GM12891 (cell line): Measurements from ENCODE around the gene IQGAP3.

ENCODE experiments used
- POLR2A ChIP-seq: IDR thresholded peaks from 2 replicates; pipeline ENCODE4 v1.6.1; 2011; ENCODE audit warnings: low read depth, low read length, control low read depth
- POLR2AphosphoS5 ChIP-seq: IDR thresholded peaks from 2 replicates; pipeline ENCODE4 v1.6.1; 2011; ENCODE audit warnings: low read depth, low read length, control low read depth
- POU2F2 ChIP-seq: IDR thresholded peaks from 2 replicates; pipeline ENCODE4 v1.6.1; 2011; ENCODE audit warnings: low read depth, mild to moderate bottlenecking, control low read depth, low read length, moderate library complexity
- SPI1 ChIP-seq: IDR thresholded peaks from 2 replicates; pipeline ENCODE4 v1.6.1; 2011; ENCODE audit warnings: low read depth, low read length, control low read depth
- TAF1 ChIP-seq: IDR thresholded peaks from 2 replicates; pipeline ENCODE4 v1.6.1; 2011; ENCODE audit warnings: low read depth, low read length, control low read depth

DNA sequence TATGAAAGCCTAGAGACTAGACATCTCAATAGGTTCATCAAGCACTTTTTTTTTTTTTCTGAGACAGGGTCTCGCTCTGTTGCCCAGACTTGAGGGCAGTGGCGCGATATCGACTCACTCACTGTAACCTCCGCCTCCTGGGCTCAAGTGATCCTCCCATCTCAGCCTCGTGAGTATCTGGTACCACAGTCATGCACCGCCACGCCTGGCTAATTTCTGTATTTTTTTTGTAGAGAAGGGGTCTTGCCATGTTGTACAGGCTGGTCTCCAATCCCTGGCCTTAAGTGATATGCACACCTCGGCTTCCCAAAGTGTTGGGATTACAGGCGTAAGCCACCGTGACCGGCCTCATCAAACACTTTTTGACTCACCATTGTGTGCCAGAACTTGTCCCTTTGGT, 29.5 kb upstream of the IQGAP3 start:
- TF ChIP-seq TAF1 (no peak), POLR2A (no peak), POLR2AphosphoS5 (no peak), POU2F2 (no peak), SPI1 (no peak)
